Vagina (tissue), 2 donors: Measurements from ENCODE around the gene EPB41L2.

ENCODE experiments used
- CTCF ChIP-seq, 3 experiments: fragments of 450-650 bp in 2 of 3; fragments of 200-600 bp in 1 of 3; sonication (generic) in 1 of 3; IDR thresholded peaks; one replicate each; pipeline ENCODE4 v1.5.1; 2017 to 2019; ENCODE audit warnings: antibody characterized with exemption in 3 of 3, mild to moderate bottlenecking in 2 of 3, moderate library complexity in 2 of 3
- POLR2A ChIP-seq, 2 donors: fragments of 450-650 bp; IDR thresholded peaks; one replicate each; pipeline ENCODE4 v1.6.1; 2017; ENCODE audit warnings: antibody characterized with exemption in 2 of 2, mild to moderate bottlenecking in 2 of 2, moderate library complexity in 2 of 2
- POLR2AphosphoS5 ChIP-seq, 2 donors: sonication (generic); formaldehyde crosslinking; IDR thresholded peaks; one replicate each; pipeline ENCODE4 v1.9.0; 2017; ENCODE audit warnings: antibody characterized with exemption in 2 of 2, mild to moderate bottlenecking in 2 of 2, low read depth in 1 of 2; ENCODE audit not compliant: insufficient read depth in 1 of 2

- TF ChIP-seq CTCF (IDR thresholded peaks at IDR 0.05) (peak; percentile 79 to 95 (median 90)), POLR2A (IDR thresholded peaks at IDR 0.05) (no peak), POLR2AphosphoS5 (IDR thresholded peaks at IDR 0.05; ENCODE audit: insufficient read depth in 1 of 2, low read depth in 1 of 2) (no peak)
Observed at GRCh38 chr6:130885392-130886192, 177.5 kb downstream of the EPB41L2 start.
